Subcutaneous abdominal adipose tissue (tissue), 5 donors: ENCODE data around the gene TMEM212.
"Not testable (repeated sequence)": the region's sequence is repeated elsewhere in the genome, so short reads cannot be mapped to it uniquely, and the experiment has no call there.

Source experiments
- H3K27ac ChIP-seq: one replicate; pipeline ENCODE4 v1.7.0; 2013; ENCODE audit warnings: low read depth, mild to moderate bottlenecking, inconsistent platforms, low read length, moderate library complexity
- H3K27me3 ChIP-seq, 5 donors: one replicate each; pipeline ENCODE4 v1.7.0; 2013; ENCODE audit warnings: low read length in 5 of 5, inconsistent platforms in 1 of 5; ENCODE audit not compliant: control insufficient read depth in 5 of 5, insufficient read depth in 4 of 5
- H3K36me3 ChIP-seq, 5 donors: one replicate each; pipeline ENCODE4 v1.7.0; 2013; ENCODE audit warnings: low read length in 5 of 5; ENCODE audit not compliant: control insufficient read depth in 5 of 5, insufficient read depth in 5 of 5
- H3K4me1 ChIP-seq, 5 donors: one replicate each; pipeline ENCODE4 v1.7.0; 2013; ENCODE audit warnings: low read length in 5 of 5, mild to moderate bottlenecking in 3 of 5, moderate library complexity in 1 of 5; ENCODE audit not compliant: control insufficient read depth in 5 of 5, insufficient read depth in 5 of 5
- H3K4me3 ChIP-seq, 5 donors: one replicate each; pipeline ENCODE4 v1.7.0; 2013; ENCODE audit warnings: low read length in 5 of 5, low read depth in 1 of 5
- H3K9ac ChIP-seq, 5 donors: one replicate each; pipeline ENCODE4 v1.7.0; 2013; ENCODE audit warnings: low read length in 5 of 5, mild to moderate bottlenecking in 4 of 5, moderate library complexity in 3 of 5
- H3K9me3 ChIP-seq, 5 donors: one replicate each; pipeline ENCODE4 v1.7.0; 2013; ENCODE audit warnings: low read length in 5 of 5; ENCODE audit not compliant: control insufficient read depth in 5 of 5
- donor health status: healthy.
- donor health status: healthy.
- donor health status: healthy.
- donor health status: healthy.
- donor health status: healthy.

The TMEM212 gene

GRCh38 chr3:171812811-171813210 lies 30.3 kb upstream of the TMEM212 start:
- Histone ChIP-seq H3K4me1 (peaks cover 7 to 44% (median 33%) of the 10 kb centered on the region in 5 donors), H3K36me3 (no peaks in the 10 kb centered on the region), H3K9me3 (peaks cover 0 to 2% (median 0%) of the 10 kb centered on the region in 5 donors), H3K9ac (no peak overlapping the region), H3K27ac (no peak overlapping the region), H3K27me3 (no peaks in the 10 kb centered on the region), H3K4me3 (no peak overlapping the region)

GRCh38 chr3:171813278-171813896 lies 29.8 kb upstream of the TMEM212 start:
- Histone ChIP-seq H3K36me3 (no peaks in the 10 kb centered on the region), H3K27me3 (no peaks in the 10 kb centered on the region), H3K9ac (peak overlapping the region in 1 of 5 donors; percentile 18), H3K4me1 (peaks cover 7 to 44% (median 33%) of the 10 kb centered on the region in 5 donors), H3K9me3 (peaks cover 0 to 4% (median 0%) of the 10 kb centered on the region in 5 donors), H3K27ac (peak overlapping the region; percentile 31), H3K4me3 (no peak overlapping the region)

DNA sequence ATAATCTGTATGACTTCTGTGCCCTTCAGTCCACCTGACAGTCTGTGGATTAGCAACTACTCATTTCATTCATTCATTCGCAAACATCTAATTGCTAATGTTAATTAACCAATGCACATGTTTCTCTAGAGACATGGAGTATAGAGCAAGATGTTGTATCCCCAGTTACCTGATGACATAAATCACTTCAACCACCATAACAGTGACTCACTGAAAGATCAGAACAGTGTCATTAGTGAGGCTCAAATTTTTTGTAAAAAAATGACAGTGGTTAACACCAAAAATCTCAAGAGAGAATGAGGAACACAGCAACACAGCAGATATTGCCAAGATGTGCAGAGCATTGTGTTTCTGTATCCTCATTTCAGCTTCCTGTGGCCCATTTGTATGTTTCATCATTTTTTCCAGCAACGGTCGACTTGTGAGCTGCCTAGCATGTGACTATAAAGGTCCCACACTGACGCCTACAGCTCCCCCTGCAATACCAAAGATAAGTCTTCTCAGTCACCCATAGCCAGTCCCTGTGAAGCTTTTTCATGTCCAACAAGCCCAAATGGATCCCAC lies 29.2 kb upstream of the TMEM212 start:
- Histone ChIP-seq H3K9ac (peak overlapping the region in 1 of 5 donors; percentile 18), H3K27me3 (no peaks in the 10 kb centered on the region), H3K4me1 (peaks cover 7 to 44% (median 33%) of the 10 kb centered on the region in 5 donors), H3K4me3 (no peak overlapping the region), H3K9me3 (peaks cover 0 to 4% (median 0%) of the 10 kb centered on the region in 5 donors), H3K27ac (peak overlapping the region; percentile 31), H3K36me3 (no peaks in the 10 kb centered on the region)

DNA sequence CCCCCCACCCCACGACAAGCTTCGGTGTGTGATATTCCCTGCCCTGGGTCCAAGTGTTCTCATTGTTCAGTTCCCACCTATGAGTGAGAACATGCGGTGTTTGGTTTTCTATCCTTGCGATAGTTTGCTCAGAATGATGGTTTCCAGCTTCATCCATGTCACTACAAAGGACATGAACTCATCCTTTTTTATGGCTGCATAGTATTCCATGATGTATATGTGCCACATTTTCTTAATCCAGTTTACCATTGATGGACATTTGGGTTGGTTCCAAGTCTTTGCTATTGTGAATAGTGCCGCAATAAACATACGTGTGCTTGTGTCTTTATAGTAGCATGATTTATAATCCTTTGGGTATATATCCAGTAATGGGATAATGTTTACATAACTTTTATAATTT lies 28.5 kb upstream of the TMEM212 start:
- H3K27ac ChIP-seq, H3K9me3 ChIP-seq, H3K4me3 ChIP-seq, H3K9ac ChIP-seq, H3K36me3 ChIP-seq, H3K27me3 ChIP-seq: not testable (repeated sequence)
- peaks cover 7 to 37% (median 26%) of the 10 kb centered on the region in 5 donors for H3K4me1 ChIP-seq

DNA sequence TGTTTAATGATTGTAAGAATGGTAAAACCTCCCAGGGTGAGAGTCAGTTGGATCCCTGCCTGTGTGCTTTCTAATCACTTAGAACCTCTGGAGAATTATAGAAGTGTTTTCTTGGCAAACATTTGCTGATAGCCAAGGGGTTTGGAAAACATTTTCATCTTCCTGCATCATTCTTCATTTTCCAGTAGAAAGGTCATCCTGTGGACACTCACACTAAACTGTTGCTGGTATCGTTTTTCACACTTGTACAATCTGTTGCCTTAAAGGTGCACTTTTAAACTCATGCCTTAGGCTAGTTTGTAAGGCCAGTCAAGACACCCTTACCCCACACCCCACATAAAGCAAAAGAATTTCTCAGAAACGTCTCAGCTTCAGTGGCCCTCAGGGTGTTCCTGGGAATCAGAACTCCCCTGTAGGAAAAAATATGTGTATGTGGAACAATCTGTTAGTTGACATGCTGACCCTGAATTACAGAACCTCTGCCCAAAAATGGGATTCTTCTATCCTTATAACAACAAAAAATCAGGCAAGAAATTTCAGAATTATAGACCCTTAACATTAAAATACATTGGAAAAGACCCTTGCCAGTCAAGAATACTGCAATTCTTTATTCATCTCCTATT lies 27.1 kb upstream of the TMEM212 start:
- peaks cover 0 to 4% (median 0%) of the 10 kb centered on the region in 5 donors for H3K9me3 ChIP-seq
- H3K9ac ChIP-seq: no peak overlapping the region
- H3K27me3 ChIP-seq: no peaks in the 10 kb centered on the region
- no peaks in the 10 kb centered on the region for H3K36me3 ChIP-seq
- H3K27ac ChIP-seq: peak overlapping the region; percentile 26
- no peak overlapping the region for H3K4me3 ChIP-seq
- peaks cover 6 to 30% (median 14%) of the 10 kb centered on the region in 5 donors for H3K4me1 ChIP-seq

DNA sequence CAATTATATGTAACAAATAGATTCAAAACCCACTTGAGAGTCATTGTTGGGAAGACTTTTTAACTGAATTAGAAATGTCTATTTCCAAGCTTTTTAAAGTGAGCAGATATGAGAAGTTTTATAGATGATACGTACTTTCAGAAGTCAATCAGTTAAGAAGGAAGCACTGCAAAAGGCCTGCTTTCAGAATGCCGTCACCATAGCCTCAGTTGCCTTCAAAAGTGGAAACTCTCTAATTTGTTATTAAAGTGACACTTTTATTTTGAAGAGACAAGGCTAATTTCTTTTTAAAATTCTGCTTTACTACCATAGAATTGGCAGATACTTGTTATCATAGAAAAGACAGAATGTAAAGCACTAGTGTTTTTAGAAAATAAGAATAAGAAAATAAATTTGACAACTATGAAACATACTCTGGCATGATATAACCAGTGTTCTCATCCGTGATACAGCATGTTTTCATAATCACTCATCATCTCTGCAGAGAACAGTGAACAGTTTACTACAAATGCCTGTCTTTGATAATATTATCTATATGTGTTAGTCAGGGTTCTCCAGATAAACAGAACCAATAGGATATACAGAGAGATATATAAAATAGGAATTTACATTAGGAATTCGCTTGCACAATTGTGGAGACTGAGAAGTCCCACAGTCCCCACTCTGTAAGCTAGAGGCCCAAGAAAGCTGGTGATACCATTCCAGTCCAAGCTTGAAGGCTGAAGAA lies 25.9 kb upstream of the TMEM212 start:
- Histone ChIP-seq H3K9ac (no peak overlapping the region), H3K27ac (no peak overlapping the region), H3K4me3 (no peak overlapping the region), H3K27me3 (no peaks in the 10 kb centered on the region), H3K4me1 (peaks cover 0 to 26% (median 10%) of the 10 kb centered on the region in 5 donors), H3K9me3 (peaks cover 0 to 4% (median 0%) of the 10 kb centered on the region in 5 donors), H3K36me3 (no peaks in the 10 kb centered on the region)

DNA sequence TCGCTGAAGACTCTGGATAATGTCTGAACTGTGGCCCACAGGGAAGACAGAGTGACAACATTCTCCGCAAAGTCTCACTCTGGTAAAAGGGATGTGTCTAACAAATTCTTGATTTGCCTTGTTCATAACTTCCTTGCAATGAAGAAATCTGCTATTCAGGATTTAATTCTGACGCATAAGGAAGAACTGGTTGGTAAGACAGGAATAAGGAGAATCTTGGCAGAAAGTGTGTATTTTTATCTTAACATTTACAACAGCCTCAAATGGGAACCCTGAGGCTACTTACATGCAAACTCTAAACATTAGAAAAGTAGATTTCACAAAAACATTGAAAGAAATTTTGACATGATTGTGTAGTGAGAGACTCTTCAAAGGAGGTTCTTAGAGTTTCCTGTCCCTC lies 22.1 kb upstream of the TMEM212 start:
- Histone ChIP-seq H3K9me3 (peaks cover 0 to 4% (median 0%) of the 10 kb centered on the region in 5 donors), H3K27me3 (no peaks in the 10 kb centered on the region), H3K36me3 (no peaks in the 10 kb centered on the region), H3K4me1 (peaks cover 10 to 24% (median 21%) of the 10 kb centered on the region in 5 donors), H3K9ac (no peak overlapping the region), H3K27ac (no peak overlapping the region), H3K4me3 (no peak overlapping the region)

- Histone ChIP-seq H3K27ac (no peak overlapping the region), H3K27me3 (no peaks in the 10 kb centered on the region), H3K9me3 (peaks cover 0 to 4% (median 0%) of the 10 kb centered on the region in 5 donors), H3K4me3 (no peak overlapping the region), H3K4me1 (peaks cover 10 to 18% (median 15%) of the 10 kb centered on the region in 5 donors), H3K9ac (no peak overlapping the region), H3K36me3 (no peaks in the 10 kb centered on the region)
Measured at GRCh38 chr3:171821778-171822358, 21.3 kb upstream of the TMEM212 start.

GRCh38 chr3:171822431-171823106 lies 20.6 kb upstream of the TMEM212 start:
- H3K4me3 ChIP-seq: no peak overlapping the region
- H3K9me3 ChIP-seq: peaks cover 0 to 4% (median 0%) of the 10 kb centered on the region in 5 donors
- no peak overlapping the region for H3K27ac ChIP-seq
- no peaks in the 10 kb centered on the region for H3K27me3 ChIP-seq
- H3K36me3 ChIP-seq: no peaks in the 10 kb centered on the region
- no peak overlapping the region for H3K9ac ChIP-seq
- H3K4me1 ChIP-seq: peaks cover 10 to 18% (median 15%) of the 10 kb centered on the region in 5 donors
